Stimulated activated CD4-positive, alpha-beta T cell treated with anti-CD3 and anti-CD28 coated beads, TNF-alpha, amount 100 ng/mL, for 1 hour (primary cell): Measurements from ENCODE around the gene SPTLC2.
"Not testable (repeated sequence)": the region's sequence is repeated elsewhere in the genome, so short reads cannot be mapped to it uniquely, and the experiment has no call there.

Experiments used
- DNase-seq, 3 donors: peaks; one replicate each; pipeline ENCODE4 v3.0.0-alpha.2; 2020; ENCODE audit warnings: low read depth in 3 of 3, low spot score in 1 of 3

The SPTLC2 gene, protein sequence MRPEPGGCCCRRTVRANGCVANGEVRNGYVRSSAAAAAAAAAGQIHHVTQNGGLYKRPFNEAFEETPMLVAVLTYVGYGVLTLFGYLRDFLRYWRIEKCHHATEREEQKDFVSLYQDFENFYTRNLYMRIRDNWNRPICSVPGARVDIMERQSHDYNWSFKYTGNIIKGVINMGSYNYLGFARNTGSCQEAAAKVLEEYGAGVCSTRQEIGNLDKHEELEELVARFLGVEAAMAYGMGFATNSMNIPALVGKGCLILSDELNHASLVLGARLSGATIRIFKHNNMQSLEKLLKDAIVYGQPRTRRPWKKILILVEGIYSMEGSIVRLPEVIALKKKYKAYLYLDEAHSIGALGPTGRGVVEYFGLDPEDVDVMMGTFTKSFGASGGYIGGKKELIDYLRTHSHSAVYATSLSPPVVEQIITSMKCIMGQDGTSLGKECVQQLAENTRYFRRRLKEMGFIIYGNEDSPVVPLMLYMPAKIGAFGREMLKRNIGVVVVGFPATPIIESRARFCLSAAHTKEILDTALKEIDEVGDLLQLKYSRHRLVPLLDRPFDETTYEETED

GRCh38 chr14:77616454-77617229 is at the start of gene SPTLC2:
Gene SPTLC2, minus strand, starts transcription at chr14:77616637. Its CDS starts 58 bp downstream, at chr14:77616579.
- peak; percentile 84 to 93 (median 91) for DNase-seq

- DNase-seq = no peak
These were observed 46.9 kb upstream of the SPTLC2 start for GRCh38 chr14:77663293-77663692.

DNA sequence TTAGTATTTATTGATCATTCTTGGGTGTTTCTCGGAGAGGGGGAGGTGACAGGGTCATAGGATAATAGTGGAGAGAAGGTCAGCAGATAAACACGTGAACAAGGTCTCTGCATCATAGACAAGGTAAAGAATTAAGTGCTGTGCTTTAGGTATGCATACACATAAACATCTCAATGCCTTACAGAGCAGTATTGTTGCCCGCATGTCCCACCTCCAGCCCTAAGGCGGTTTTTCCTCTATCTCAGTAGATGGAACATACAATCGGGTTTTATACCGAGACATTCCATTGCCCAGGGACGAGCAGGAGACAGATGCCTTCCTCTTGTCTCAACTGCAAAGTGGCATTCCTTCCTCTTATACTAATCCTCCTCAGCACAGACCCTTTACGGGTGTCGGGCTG is 45.1 kb upstream of the SPTLC2 start:
- not testable (repeated sequence) for DNase-seq

DNA sequence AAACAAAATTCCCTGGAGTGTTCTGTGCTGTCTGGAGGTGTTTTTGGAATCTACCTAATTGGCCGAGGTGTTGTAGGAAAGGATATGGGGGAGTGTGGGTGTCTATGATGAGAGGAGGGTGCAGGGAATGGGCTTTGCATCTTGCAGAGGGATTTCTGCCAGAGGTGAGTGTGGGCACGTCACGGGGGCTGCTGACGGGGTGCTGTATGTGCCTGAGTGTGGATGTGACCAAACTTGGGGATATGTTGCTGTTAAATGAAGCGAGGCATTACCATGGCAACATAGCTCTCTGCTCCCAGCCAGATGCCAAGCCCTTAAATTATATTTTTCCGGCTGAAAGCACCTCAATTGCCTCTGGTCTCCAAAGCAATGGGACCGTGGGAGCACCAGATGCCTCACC is 44.3 kb upstream of the SPTLC2 start:
- DNase-seq = no peak

DNA sequence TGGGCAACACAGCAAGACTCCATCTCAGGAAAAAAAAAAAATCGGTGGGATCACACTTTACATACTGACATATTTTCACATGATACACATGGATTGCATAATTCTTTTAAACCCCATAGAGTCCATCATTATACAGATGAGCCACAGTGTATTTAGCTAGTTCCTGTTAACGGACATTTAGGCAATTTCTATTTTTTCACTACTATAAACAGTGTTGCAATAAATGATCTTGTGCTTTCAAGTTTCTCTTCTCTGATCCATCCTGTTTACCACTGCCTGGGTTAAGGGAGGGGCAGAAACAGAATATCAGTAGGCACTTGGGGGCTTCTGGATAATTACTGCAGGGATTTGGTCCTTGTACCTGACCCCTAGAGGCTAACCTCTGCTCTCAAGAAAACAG is 43.4 kb upstream of the SPTLC2 start:
- no peak for DNase-seq

DNA sequence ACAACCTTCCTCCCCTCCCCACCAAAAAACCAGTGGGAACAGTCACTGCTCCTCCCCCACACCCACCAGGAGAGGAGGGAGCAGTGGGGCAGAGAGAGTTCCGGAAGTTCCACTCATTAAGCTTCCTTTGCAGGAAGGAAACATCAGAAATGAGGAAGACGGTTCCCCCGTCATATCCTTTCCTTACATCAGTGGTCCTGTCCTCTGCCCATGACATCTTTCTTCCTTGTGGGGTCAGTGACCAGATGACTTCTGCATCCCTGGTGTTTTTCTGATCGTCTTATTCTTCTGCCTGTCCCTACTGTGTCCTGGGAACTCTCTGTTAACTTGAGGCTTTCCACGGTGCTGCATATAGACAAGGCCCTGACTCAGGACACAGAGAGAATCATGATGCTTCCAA is 40.8 kb upstream of the SPTLC2 start:
- DNase-seq = no peak

- DNase-seq = no peak
These were observed 37.6 kb upstream of the SPTLC2 start for GRCh38 chr14:77654001-77654441.

DNA sequence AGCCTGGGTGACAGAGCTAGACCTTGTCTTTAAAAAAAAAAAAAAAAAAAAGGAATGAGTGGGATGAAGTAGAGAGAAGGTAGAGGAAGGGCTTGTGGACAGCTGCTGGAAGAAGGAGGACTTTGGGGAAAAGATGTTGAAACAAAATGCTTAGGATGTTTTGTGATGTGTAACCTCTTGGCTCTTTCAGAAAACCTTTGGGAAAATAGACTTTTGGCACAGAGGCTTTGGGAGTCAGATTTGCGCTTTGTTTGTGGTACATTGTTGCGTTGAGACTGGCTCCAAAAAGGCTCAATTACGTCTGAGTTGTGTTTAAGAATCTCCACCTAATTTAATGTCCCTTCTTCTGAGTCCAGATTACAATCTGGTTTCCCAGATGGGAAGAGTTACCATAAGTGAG is 32.9 kb upstream of the SPTLC2 start:
- DNase-seq = no peak

- no peak for DNase-seq
These were observed 32.2 kb upstream of the SPTLC2 start for GRCh38 chr14:77648520-77649200.

- no peak for DNase-seq
These were observed 31.4 kb upstream of the SPTLC2 start for GRCh38 chr14:77647853-77648252.

- DNase-seq = no peak
These were observed 30.5 kb upstream of the SPTLC2 start for GRCh38 chr14:77646907-77647306.

GRCh38 chr14:77645520-77646230 is 29.2 kb upstream of the SPTLC2 start:
- no peak for DNase-seq

GRCh38 chr14:77642407-77642806 is 26.0 kb upstream of the SPTLC2 start:
- DNase-seq = no peak

DNA sequence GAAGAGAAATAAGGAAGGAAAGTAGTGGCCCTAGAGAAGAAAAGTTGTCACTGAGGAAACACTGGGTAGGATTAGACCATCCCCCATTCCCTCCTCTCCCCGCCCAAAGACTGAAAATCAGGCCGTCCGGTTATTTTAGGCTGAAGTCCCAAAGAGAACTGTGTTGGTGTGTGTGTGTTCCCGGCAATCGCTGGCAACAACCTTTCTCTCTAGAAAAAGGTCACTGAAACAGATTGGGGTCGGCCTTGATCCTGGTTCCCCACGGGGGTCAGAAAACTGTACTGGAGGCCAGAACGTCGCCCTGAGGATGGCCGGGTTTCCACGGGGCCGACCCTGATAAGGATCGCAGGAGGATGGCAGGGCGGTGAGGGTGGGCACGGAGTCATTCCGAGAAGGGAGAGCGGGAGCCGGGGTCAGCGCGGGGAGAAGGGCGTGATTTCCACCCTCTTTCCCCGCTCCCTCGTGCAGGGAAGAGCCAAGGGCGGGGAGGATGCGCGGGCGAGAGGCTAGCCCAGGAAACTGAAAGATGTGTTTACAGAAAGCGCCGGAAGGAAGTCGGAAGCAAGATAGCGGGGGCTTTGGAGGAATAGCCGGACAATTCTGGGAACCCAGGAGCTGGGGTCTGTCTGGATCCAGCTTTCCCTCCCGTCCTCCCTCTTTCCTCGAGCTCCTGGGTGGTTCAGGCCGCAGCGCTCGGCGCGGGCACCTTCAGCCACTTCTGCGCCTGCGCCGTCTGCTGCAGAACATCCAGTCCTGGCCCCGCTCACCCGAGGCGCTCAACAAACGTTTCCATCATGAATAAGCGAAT is 25.3 kb upstream of the SPTLC2 start:
- DNase-seq = peak; percentile 30 to 55 (median 31)

DNA sequence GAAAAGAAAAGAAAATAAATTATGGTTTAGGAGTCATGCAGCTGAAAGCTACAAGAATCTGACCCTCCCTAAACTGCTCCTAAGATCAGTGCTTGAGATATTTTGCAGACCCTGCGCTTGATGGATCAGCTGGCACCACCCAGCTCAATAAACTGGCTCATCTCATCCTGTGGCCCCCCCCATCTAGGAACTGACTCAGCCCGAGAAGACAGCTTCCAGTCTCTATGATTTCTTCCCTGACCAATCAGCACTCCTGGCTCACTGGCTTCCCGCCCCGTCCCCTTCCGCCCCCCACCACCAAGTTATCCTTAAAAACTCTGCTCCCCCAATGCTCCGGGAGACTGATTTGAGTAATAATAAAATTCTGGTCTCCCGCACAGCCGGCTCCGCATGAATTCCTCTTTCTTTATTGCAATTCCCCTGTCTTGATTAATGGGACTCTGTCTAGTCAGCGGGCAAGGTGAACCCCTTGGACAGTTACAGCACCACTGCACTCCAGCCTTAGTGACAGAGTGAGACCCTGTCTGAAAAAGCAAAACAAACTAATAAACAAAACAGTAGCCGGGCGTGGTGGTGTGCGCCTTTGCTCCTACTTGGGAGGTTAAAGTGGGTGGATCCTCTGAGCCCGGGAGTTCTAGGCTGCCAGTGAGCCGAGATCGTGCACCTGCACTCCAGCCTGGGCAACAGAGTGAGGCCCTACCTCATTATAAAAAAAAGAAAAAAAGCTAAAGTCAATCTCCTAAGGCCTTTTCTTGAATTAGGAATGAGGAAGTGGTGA is 24.5 kb upstream of the SPTLC2 start:
- no peak for DNase-seq

GRCh38 chr14:77638771-77639171 is 22.3 kb upstream of the SPTLC2 start:
- DNase-seq = no peak

- not testable (repeated sequence) for DNase-seq
These were observed 19.4 kb upstream of the SPTLC2 start for GRCh38 chr14:77635869-77636268.

- not testable (repeated sequence) for DNase-seq
These were observed 19.0 kb upstream of the SPTLC2 start for GRCh38 chr14:77635466-77635865.

- no peak for DNase-seq
These were observed 13.7 kb upstream of the SPTLC2 start for GRCh38 chr14:77630111-77630510.
